Heart left ventricle (tissue), 13 donors: ENCODE measurements around the gene CADPS2.

Experiments used
- CTCF ChIP-seq, 12 donors: fragments of 200-600 bp; sonication (generic) in 4 of 12; IDR thresholded peaks; one replicate each; pipeline versions ENCODE4 v1.5.0 to v1.8.0; 2018 to 2022; ENCODE audit warnings: antibody characterized with exemption in 12 of 12, mild to moderate bottlenecking in 5 of 12
- POLR2A ChIP-seq, 2 donors: fragments of 450-650 bp; IDR thresholded peaks; one replicate each; pipeline ENCODE4 v1.6.1; 2017; ENCODE audit warnings: antibody characterized with exemption in 2 of 2, mild to moderate bottlenecking in 2 of 2, moderate library complexity in 2 of 2
- donor health status: ischemic (EF 13 %, LVEDD 7.1; RV severe dilation, severe dysfunction).
- donor health status: DM: no; HTN: yes; CAD: no.
- donor health status: DM: no; HTN: no; CAD: no.
- donor health status: ischemic (EF 25% LVEDD 6.9; RV normal size, moderate dysfunction).
- donor health status: ischemic (EF 25% LVEDD 5.7; RV mildly dilated, moderate dysfunction).
- donor health status: ischemic (EF 35%, LVEDD 5.7; RV mildly dilated, moderate dysfunction).
- donor health status: nonischemic (EF 11% LVEDD 7.7; RV severe dilation, severe dysfunction).
- donor health status: DM: yes; HTN: yes; CAD: no.
- donor health status: PGD.
- donor health status: ischemic (EF 29% LVEDD 5.4; RV normal size, mild dysfunction).
- donor health status: nonischemic (EF 23%, LVEDD 6.1; RV moderate dilation, normal function).

GRCh38 chr7:122633472-122633871, 252.8 kb downstream of the CADPS2 start:
- TF ChIP-seq CTCF (IDR thresholded peaks at IDR 0.05), result no peak
- TF ChIP-seq POLR2A (IDR thresholded peaks at IDR 0.05), result no peak
